NCI-H1694 (cell line): ENCODE results near the gene CHKB.
"Not testable (repeated sequence)": the region's sequence is repeated elsewhere in the genome, so short reads cannot be mapped to it uniquely, and the experiment has no call there.

Experiments used
- DNase-seq: peaks from one replicate; lab custom pipeline; 2025; lab: John Stamatoyannopoulos, UW

The CHKB gene

DNA sequence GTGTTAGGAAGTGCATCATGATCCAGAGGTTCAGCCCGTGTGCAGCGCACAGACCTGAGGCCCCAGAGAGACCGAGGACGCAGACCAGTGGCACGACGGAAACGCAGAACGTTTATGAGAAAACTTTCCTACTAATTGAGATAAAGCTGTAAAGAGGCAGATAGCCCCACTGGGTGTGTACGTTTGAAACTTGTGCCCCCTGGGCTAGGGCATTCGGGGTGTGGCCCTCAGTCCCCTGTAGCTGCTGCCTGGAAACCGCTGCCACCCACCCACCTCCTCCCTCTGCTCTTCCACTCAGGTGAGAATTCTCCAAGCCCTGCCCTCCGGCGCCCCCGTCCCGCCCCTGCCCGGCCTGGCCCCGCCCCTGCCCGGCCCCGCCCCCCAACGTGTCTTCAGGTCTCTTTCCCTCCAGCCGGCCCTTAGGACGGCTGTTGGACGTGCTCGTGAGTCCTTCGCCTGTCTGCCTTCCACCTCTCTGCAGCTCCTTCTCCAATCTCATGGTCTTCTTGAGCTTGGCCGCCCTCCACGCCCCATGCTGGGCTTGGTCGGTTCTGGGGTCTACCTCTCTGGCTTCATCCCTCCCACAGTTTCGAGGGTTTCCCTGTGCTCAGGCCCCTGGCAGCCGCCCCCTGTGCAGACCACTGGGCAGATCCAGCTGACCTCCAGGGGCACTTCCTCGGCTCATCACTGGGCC lies 30.0 kb upstream of the CHKB start:
- DNase-seq, result no peak

DNA sequence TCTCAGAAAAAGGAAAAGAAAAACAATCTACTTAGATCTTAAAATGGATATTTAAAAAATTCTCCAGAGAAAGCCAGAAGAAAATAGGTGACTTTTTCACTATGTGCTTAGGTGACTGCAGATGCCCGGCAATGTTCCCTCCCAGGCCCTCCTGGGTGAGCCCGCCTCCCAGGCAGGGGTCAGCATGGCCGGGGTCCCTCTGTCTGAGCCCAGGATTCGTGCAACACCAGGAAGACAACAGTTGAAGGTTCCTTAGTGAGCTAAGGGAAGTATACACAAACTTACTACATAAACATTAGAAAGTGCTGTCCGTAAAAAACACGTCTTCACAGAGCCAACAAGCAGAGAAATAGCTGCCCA lies 29.5 kb upstream of the CHKB start:
- DNase-seq, result no peak

DNA sequence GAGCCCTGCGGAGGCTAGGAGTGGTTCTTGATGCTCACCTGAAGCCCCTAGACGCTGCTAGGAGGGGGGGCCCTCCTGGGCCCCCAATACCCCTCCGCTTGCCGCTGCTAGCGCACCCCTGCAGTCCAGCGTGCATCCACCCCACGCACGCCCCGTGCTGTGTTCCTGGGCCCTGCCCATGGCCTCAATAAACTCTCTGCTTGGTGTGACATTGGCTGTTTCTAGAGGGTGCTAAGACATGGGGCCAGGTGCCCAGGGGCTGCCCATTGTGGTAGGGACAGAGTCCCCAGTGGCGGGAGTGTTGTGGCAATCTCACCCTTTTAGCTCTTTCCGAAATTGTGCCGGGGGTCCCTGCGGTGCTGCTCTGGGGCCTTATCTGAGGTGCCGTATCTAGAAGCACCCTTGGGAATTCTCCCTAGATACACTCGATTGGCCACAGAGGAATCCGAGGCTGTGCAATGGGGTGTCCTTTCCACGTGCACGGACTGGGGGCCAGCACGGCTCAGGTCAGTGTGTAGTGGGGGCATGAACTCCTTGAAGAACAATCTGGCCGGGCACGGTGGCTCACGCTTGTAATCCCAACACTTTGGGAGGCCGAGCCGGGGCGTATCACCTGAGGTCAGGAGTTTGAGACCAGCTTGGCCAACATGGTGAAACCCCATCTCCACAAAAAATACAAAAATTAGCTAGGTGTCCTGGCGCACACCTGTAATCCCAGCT lies 28.9 kb upstream of the CHKB start:
- DNase-seq, result no peak

DNA sequence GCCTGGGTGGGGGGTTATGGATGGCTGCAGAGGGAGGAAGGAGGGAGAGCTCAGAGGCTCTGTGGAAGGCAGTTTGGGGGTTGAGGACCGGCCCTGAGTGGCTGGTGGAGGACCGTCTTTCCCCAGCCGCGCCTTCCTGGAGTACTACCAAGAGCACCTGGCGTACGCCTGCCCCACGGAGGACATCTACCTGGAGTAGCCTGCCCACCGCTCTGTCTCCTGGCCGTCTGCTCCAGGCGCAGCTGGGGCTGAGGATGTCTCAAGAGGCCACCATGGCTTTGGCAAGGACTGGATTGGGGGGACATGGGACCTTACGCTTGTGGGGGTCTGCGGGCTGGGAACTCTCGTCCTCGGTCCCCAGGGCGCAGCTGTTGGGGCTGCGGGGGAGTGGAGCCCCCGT lies 27.9 kb upstream of the CHKB start:
- no peak for DNase-seq

DNA sequence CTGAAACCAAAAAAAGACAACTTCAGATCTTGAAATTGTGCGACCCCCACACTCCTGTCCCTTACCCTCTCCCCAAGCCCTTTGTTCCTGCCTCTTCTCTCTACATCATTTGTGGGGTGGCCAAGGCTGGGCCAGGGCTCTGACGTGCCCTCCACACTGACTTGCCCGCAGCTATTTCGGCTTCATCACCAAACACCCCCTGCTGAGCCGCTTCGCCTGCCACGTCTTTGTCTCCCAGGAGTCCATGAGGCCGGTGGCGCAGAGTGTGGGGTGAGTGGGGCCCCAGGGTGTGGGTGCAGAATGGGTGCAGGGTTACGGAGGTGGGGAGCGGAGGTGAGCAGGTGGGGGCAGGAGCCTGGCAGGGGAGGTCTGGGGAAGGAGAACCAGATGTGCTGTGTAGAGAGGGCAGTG lies 27.4 kb upstream of the CHKB start:
- DNase-seq, result no peak

DNA sequence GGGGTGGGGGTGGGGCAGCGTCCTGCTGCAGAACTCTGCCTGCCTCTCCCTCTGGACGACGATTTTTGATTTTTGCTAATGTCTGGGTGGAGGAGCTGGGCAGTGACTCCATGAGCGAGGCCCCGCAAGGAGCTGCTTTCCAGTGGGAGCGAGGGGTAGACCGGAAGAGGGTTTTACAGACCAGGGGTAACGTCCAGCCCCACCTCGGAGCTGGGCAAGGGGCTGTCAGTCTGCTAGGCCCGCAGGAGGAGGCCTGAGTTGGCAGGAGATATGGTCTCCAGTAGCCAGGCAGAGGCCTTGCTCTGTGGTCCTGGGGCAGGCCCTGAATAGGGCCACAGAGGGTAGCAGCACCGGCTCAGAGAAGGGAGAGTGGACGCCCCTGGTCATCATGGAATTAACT lies 26.9 kb upstream of the CHKB start:
- no peak for DNase-seq

DNA sequence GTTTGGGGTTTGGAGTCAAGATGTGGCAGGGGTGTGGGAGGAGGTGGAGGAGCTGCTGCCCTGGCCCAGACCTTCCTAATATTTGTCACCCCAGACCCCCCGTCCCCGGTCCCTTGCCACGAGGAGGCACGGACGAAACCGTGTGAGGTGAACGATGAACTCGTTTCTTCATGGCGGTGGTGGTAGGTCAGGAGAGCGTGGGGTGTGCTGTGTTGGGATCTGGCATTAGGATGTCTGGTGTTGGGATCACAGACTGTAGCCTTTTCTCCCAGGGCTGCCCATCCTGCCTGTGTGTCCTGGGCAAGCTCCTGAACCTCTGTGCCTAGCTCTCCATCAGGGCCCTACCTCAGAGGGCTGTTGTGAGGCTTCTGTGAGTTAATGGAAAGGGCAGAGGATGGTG lies 26.3 kb upstream of the CHKB start:
- no peak for DNase-seq

DNA sequence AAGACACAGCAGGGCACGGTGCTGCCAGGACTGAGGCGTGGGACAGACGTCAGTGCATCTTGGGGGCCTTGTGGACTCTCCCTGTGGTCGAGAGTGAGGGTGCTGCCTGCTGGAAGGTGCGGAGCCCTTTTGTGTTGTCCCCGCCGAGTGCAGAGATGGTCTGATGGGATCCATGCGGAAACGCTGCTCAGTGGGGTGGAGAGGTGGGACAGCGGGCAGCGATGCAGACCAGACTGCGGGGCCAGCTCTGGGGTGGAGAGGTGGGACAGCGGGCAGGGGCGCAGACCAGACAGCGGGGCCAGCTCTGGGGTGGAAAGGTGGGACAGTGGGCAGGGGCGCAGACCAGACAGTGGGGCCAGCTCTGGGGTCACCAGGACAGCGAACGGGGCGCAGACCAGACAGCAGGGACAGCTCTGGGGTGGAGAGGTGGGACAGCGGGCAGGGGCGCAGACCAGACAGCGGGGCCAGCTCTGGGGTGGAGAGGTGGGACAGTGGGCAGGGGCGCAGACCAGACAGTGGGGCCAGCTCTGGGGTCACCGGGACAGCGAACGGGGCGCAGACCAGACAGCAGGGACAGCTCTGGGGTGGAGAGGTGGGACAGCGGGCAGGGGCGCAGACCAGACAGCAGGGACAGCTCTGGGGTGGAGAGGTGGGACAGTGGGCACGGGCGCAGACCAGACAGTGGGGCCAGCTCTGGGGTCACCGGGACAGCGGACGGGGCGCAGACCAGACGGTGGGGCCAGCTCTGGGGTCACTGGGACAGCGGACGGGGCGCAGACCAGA lies 25.6 kb upstream of the CHKB start:
- DNase-seq, result not testable (repeated sequence)

DNA sequence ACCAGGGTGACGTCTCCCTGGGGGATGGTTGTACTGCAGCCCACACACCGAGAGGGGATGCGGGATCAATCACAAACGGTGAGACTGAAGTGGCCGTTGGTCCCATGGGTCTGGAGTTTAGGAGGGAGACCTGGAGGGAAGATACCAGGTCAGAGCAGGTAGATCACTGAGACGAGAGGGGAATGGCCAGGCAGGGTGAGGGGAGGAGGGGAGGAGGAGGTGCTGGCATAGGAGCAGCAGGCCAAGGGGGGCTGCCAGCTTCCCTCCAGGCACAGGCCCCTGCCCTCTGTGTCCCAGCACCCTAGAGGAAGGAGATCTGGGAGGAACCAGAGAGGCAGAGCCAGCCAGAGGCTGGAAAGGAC lies 25.0 kb upstream of the CHKB start:
- DNase-seq, result no peak

DNA sequence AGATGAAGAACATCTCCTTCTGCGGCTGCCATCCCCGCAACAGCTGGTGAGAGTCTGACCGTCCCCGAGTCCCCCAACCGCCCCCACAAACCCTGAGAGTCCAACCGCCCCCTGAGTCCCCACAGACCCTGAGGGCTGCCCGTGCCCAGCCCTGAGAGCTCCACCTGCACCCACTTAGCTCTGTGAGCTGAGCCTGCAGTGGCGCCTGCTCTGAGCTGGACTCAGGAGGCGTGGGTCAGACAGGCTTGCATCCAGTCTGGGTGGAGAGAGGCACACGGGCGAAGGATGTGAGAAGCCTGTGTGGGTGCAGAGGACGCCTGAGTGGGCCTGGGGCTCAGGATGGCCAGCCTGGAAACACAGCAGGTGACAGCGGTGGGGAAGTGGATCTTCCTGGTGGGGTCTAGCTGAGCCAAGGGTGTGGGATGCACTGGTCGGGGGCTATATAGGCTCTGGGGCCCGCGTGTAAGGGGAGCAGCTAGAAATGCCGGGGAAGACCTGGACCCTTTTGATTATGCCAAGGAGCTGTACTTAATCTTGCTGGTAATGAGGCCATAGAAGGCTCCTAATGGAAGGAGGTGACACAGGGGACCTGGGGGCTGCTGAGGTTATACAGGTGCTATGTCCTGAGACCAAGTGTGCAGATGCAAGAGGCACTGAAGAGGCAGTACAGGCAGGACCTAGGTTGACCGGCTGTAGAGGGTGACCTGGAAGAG lies 24.5 kb upstream of the CHKB start:
- DNase-seq, result no peak

DNA sequence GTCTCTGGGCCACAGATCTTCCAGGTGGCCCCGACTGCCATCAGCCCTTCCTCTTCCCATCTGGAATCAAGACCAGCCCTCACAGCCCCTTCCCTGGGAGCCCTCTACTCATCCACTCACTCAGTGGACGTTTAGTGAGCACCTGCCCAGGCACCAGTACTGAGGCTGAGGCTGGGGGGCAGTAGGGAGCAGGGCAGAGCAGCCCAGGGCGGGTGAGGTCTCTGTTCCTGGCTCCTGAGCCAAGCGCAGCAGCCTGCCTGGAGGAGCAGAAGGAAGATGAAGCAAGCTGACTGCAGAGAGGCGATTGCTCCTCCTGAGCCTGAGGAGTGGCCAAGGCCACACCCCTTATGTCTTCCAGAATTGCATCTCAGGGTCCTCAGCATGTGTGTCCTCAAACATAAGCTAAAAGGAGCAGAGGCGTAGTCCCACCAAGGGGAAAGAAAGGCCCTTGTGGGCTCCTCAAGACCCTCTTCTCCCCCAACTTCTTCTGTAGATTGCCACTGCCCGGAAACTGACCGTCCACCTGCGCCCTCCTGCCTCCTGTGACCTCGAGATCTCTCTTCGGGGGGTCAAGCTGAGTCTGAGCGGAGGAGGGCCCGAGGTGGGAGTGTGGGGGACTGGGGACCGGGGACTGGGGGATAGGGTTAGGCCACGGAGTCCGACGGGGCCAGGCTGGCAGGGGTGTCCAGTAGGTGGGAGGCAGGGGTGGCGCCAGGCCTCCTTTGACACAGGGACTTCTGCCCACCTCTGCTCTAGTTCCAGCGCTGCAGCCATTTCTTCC lies 23.7 kb upstream of the CHKB start:
- DNase-seq, result no peak

DNA sequence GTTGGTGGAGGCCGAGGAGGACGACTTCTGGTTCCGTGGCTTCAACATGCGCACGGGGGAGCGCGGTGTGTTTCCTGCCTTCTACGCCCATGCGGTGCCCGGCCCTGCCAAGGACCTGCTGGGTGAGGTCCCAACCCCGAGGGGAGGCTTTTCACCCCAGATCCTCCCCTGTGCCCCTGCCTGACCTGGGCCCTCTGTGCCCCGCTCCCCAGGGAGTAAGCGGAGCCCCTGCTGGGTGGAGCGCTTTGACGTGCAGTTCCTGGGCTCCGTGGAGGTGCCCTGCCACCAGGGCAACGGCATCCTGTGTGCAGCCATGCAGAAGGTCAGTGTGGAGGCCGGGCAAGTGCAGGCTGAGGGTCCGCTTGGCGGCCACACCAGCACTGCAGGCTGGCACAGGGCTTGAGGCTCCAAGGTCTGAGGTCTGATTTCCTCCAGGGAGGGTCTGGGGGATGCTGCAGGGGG lies 23.0 kb upstream of the CHKB start:
- DNase-seq, result no peak

DNA sequence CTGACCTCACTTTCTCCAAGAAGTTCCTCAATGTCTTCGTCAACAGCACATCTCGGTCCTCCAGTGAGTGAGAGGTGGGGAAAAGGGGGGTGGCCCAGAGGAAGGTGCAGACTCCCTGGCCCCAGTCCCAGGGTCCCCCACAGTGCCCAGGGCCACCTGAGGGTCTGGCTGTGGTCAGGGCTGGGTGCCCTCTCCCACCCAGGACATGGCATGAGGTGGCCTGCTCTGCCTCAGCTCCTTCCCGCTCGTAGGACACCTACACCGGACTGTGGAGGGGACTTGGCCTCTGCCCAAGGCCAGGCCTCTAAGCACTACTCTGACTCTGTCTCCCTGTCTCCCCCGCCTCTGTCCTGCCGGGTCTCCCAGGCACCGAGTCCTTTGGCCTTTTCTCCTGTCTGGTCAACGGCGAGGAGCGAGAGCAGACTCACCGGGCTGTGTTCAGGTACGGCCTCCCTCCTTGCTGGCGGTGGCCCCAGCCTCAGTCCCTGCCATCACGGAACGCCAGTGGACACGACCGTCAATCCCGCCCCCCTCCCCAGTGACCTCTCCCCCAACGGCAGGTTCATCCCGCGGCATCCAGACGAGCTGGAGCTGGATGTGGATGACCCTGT lies 22.5 kb upstream of the CHKB start:
- DNase-seq, result no peak

DNA sequence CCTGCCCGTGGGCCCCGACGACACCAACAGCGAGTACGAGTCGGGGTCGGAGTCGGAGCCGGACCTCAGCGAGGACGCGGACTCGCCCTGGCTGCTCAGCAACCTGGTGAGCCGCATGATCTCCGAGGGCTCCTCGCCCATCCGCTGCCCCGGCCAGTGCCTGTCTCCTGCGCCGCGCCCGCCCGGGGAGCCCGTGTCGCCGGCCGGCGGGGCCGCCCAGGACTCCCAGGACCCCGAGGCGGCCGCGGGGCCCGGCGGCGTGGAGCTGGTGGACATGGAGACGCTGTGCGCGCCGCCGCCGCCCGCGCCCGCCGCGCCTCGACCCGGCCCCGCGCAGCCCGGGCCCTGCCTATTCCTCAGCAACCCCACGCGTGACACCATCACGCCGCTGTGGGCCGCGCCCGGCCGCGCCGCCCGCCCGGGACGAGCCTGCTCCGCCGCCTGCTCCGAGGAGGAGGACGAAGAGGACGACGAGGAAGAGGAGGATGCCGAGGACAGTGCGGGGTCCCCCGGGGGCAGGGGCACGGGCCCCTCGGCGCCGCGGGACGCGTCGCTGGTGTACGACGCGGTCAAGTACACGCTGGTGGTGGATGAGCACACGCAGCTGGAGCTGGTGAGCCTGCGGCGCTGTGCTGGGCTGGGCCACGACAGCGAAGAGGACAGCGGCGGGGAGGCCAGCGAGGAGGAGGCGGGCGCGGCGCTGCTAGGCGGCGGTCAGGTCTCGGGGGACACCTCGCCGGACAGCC lies 21.8 kb upstream of the CHKB start:
- no peak for DNase-seq

DNA sequence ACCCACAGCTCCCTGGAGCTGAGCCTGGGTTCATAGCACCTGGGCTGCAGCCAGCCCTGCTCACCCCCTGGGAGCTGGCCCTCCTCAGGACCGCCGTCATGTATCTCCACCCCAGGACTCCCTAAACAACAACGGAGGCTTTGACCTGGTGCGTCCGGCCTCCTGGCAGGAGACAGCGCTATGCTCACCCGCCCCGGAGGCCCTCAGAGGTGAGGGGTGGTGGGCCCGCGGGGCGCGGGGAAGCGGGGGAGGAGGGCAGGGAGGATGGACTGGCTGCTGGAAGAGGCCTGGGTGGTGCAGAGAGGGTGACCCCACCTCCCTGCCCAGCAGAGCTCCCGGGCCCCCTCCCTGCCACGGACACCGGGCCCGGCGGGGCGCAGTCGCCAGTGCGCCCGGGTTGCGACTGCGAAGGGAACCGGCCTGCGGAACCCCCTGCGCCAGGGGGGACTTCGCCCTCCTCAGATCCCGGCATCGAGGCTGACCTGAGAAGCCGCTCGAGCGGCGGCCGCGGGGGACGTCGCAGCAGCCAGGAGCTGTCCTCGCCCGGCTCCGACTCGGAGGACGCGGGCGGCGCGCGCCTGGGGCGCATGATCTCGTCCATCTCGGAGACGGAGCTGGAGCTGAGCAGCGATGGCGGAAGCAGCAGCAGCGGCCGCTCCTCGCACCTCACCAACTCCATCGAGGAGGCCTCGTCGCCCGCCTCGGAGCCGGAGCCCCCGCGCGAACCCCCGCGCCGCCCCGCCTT lies 21.0 kb upstream of the CHKB start:
- DNase-seq, result no peak

DNA sequence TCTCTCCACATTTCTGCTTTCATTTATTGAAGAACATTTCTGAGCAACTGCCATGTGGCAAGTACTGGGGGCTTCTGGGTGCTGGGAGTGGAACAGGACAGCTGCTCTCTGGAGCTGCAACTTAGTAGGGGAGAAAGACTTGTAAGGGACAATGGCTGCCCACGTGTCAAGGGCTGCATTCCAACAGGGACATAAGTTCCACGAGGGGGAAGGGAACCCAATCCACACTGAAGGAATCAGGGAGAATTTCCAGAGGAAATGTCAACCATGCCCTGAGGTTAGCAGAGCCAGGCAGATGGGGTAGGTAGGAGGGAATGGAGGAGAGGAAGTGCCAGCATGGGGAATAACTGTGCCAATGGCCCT lies 19.7 kb upstream of the CHKB start:
- DNase-seq, result no peak

DNA sequence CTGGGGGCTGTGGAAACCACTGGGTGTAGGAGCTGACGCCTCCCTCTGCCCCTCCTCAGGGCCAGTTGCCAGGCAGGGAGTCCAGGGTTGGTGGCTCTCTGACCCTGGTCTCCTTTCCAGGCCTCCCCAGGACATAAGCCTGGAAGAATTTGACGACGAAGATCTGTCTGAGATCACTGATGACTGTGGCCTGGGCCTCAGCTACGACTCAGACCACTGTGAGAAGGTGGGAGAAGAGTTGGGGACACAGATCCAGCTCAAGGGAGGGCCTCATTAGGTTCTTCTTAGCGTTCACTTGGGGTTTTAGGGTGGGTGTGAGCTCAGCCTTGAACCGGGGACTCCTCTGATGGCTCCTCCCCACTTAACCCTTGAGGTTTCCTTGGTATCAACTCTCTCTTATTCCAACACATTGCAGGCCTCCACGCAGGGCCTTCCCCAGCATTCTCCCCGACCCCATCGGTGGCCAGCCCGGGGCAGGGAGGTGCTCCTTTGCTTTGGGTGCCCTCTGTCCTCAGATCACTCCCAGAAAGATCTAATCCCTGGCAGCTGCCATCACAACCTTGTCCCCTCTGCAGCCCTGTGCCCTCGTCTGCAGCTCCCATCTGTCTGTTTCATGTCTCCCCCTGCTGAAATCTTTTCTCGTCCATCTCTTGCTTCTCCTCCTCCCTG lies 19.2 kb upstream of the CHKB start:
- DNase-seq, result no peak

DNA sequence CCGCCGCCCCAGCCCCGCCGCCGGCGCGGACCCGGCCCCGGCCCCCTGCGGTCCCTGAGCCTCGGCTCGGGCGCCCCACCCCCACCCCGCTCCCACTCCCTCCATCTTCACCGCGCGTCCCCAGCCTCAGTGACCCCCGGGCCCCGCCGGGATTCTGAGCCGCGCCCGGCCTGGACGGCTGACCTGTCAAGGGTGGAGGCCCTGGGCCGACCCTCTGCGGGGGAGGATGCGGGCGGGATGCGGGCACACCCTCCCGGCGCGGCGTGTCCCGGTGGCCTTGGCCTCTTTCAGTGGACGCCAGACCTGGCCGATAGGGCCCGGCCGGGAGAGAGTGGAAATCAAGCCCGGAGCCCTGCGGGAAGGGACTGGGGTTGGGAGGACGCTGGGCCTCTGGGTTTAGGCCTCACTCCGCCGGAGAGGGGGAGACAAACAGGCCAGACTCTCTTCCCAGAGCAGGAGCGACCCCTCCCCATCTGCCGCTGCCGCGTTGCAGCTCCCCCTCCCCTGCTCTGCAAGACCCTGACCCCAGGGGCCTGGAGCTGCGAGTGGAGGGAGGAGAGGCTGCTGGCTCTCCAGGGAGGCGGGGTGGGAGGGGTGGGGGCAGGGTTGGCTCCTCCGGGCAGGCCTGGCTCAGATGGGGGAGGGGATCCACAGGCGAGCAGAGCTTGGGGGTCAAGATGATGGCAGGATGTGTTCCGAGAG lies 18.5 kb upstream of the CHKB start:
- no peak for DNase-seq

DNA sequence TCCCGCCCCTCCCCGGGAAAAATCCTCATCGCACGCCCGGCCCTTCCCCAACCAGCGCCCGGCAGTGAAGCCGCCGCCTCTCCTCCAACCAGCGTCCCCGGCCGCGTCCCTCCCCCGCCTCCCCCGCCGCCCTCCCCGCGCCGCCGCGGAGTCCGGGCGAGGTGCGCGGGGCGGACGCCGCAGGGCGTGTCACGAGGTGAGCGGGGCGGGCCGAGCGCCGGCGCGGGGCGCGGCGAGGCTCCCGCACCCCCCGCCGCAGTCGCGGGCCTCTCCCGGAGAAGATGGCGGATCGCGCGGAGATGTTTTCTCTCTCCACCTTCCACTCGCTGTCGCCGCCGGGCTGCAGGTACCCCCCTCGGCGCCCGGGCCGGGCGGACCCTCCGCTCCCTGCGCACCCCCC lies 17.9 kb upstream of the CHKB start, which contains the start of gene MAPK8IP2:
MAPK8IP2 (plus strand) TSS at position 256 of the 400 bp plus-strand sequence; CDS start at position 282, 26 bp downstream.
- no peak for DNase-seq
